GM19395 (cell line): Measurements from ENCODE around the gene PYCR2.

Source experiments
- ATAC-seq: cut with Tn5 transposase; IDR thresholded peaks from one replicate; pipeline ENCODE4 v1.9.1; 2021; ENCODE audit warnings: mild to moderate bottlenecking, moderate library complexity; ENCODE audit not compliant: unreplicated experiment

Gene PYCR2

DNA sequence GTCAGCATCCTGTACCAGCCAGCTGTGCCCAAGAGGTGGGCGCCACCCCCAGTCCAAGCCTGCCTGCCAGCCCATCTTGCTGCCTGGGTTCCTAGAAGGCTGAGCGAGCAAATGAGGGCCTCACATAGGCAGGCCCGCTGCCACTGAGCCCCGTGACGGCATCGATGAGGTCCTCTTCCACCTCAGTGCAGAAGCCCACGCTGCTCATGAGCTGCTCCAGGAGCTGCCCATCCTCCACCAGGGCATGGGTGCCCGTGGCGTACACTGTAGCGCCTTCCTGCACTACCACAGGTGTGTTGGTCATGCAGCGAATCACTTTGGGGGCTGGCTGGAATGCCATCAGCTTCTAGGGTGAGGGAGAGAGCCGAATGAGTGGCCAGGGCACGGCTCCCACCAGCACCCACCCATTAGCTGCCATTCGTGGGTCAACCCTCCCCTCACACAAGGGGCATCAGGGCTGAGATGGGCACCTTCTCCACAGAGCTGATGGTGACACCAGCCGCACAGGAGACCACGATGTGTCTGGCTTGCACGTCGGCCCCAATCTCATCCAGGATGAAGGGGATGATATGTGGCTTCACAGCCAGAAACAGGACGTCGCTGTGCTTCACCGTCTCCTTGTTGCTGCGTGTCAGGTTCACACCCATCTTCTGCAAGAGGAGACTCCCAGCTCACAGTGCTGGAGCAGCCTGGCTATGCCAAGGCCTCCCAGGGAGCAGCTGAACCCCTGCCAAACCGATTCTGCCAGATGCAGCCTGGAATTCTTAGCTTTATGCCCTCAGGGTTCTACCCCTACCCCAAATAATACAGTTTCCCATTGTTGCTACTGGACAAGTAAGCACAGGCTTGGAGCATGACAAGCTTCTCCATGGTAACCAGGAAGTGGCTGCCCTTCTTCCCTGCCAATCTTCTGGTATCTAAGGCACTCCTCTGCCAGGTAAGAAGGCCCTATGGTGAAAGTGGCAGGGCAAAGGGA, 2.0 kb downstream of the PYCR2 start:
- ATAC-seq: no peak

DNA sequence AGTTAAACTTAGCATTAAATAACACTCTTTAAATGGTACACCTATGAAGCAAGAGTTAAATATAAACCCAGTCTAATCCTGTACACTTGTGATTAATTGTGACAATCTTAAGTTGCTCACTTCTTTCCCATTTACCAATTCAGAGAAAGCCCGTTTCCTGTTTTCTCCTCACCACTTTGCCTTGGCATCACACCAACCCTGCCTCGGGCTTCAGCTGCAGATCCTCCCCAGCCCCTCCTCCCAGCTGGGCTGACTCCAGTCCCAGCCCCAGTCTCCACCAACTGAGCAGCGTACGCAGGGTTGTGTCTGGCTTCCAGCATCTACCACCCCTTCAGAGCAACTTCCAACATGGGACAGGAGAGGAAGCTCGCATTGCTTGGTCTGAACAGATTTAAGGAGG, 4.1 kb downstream of the PYCR2 start:
- ATAC-seq: no peak

DNA sequence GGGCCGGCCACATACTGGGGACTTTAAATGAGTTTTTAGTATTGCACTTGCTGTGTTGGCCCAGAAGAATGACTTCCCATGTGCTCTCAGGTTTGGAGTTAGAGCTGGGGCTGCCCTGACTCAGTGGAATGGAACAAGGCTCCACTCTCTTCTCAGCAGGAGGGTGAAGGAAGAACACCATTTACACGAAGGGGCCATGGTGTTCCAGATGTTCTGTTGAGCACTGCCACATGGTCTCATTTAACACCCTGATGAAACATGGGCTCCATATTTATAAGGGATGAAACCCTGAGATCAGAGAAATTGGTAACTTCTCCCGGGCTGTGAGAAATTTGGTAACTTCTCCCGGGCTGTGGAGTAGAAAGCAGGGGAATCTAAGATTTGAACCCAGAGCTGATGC, 5.8 kb downstream of the PYCR2 start:
- ATAC-seq: no peak

DNA sequence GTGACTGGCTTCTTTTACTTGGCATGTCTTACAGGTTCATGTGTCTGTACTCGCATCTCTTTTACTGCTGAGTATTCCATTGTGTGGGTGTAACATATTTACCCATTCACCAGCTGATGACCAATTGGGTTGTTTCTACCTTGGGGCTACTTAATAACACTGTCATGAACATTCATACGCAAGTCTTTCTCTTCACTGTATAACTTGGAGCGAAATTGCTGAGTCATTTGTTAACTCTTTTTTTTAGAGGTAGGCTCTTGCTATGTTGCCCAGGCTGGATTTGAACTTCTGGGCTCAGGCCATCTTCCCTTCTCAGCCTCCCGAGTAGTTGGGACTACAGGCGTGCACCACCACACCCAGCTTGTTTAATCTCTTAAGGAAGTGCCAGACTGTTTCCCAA, 6.5 kb downstream of the PYCR2 start:
- no peak for ATAC-seq

DNA sequence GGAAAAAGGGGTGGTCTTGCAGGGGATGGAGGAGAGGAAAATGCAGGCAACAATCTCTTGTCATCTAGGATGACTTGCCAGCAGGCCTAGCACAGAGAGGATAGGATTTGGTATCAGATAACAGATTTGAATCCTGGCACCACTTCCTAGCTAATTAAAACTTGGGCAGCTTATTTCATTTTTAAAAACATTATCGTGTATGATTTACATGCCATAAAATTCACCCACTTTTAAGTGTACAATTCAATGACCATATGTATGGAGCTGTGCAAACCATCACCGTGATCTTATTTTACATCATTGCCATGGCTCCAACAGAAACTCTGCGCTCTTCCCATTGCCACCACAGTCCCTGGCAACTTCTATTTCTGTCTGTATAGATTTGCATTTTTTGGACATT, 6.9 kb downstream of the PYCR2 start:
- no peak for ATAC-seq

DNA sequence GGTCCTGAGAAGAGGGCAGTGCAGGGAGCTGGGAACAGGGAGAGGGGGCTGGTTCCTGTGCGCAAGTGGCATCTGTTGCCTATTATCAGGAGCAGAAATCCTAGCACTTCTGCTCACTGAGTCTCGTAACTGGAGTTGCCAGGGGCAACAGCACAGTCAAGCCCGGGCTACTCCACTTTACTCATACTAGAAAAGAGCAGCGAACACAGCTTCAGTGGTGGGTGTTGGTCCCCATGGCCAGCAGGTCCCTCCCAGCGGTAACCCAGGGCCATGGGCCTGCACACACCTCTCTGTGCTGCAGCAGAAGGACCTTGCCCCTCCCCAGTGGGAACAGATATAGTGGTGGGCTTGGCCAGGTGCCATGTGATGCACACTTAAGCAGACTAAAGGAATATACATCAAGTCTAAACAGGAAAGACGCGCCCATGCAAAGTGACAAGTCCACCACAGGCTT, 8.5 kb downstream of the PYCR2 start:
- ATAC-seq: no peak

DNA sequence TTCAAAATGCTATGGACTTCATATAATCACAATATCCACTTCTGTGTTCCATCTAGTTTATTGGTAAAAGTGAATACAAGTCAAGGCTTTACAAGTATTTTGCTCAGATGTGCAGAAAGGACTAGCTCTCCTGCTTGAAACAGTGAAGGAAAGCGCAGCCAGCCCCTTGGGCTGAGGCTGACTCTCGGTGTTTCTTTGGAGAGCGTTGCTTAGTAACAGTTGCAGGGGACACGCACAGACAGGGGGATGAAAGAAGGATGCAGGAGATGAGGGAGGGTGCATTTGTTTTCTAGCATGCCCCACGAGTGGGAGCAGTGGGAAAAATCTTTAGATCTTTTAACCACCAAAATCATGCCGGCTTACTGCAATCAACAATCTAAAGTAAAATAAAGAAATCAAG, 9.1 kb downstream of the PYCR2 start:
- no peak for ATAC-seq

DNA sequence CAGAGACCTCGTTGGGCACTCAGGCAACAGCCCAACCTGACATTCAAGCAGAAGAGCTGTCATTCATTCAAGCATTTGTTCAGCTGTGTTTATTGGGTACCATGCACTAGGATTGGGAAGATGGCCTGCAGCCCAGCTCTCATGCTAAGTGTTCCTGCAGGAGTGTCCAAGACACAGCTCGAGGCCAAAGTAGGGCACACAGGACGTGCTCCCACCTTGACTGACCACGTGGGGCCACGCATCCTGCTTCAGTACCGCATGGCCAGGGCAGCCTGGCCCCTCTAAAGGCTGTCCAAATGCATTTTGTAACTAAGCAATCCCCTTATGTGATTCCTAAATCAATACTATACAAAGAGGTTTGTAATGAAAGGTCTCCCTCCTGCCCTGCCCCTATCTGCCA, 9.7 kb downstream of the PYCR2 start:
- no peak for ATAC-seq

DNA sequence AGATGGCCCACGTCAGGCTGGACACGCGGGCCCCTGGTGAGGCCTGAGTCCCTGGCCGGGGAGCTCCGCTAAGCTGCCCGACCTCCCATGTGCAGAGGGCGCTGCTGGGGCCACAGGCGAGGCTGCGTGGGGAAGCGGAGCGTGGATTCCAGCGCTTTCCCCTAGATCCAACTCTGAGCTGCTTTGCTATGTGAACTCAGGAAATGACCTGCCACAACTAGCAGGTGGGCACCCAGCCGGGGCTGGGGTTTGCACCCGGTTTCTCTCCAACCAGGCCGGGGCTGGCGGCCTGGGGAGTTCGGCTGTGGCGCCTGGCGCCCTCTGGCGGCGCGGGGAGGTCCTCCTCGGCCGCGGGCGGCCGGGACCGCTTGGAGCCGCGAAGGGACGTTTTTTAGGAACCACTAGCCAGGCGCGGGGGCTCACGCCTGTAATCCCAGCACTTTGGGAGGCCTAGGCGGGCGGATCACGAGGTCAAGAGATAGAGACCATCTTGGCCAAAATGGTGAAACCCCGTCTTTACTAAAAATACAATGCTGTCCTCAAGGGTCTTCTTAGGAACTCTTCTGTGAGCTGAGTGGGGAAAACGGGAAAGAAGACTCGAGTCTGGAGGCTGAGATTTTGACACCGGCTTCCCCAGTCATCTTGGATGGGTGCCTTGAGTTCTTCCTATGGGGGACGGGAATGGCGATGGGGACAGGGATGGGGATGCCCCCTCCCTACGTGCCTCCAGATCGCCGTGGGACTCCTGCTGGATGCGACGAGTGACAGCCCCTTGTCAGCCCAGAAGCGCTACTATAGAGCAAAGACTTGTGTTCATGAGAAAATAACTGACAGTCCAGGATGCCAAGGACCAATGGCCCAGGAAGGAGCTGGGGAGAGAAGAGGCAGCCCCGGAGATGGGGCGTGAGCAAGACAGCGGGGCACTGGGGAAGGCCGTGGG, 12.6 kb downstream of the PYCR2 start:
- ATAC-seq: peak; percentile 84

DNA sequence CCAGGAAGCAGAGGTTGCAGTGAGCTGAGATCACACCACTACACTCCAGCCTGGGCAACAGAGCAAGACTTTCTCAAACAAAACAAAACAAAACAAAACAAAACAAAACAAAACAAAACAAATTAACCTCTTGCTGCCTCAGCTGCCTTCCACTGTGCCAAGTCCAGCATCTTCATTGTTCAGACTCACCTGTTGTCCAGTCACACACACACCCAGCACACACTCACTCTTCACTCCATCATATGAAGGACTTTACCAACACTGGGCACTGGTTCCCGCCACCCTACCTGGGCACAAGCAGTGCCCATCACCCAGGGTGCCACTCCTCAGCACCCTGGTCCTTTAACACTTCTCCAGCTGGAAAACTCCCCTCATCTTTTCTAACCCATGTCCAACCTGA, 14.6 kb downstream of the PYCR2 start:
- ATAC-seq: no peak

DNA sequence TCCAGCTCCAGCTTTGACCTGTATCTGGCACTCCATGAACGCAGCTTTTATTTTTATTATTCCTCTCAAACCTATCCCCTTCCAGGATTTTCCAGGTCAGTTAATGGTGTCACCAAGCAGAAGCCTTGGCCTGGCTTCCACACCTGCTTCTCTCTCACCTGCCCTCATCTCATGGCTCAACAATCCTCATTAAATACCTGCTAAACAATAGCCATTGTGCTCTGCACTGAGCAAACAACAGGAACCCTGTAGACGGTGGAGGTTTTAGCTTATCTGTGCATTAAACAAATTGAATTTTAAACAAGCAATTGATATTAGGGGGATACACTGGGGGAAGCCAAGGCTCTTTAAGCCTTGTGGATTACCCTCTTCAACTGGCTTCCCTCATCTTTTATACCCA, 15.3 kb downstream of the PYCR2 start:
- no peak for ATAC-seq

DNA sequence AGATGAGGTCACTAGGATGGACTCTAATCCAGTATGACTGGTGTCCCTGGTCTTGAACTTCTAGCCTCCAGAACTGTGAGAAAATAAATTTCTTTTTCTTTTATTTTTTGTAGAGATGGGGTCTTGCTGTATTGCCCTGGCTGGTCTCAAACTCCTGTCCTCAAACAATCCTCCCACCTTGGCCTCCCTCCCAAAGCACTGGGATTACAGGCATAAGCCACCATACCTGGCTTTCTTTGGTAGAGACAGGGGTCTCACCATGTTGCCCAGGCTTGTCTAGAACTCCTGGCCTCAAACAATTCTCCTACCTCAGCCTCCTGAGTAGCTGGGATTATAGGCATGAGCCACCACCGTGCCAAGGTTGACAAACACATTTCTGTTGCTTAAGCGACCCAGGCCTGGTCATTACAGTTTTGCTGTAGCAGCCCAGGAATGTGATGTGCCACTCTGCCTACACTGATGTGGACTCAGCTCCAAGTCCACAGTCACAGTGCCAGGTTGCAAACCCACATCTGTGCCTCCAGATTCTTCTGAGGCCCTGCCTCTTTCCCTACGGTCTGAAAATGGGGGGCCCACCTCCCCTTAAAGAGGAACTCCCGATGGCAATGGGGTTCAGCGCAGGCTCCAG, 15.9 kb downstream of the PYCR2 start:
- ATAC-seq: no peak

DNA sequence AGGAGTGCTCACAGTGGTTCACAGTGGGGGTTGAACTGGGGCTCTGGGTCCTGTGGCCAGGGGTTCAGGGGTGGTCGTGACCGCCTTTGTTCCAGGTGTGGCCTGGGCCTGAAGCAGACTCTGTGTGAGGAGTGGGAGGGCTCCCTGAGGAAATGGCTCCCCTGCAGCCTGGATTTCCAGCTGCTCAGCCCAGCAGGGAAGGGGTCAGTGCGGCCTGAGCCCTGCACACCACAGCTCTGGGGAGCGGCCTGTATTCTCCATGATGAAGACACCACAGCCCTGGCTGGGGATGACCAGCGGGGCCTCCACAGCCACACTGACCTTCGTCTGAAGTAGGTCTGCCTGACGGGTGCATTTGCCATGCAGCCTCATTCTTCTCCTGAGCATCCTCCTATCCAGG, 16.7 kb downstream of the PYCR2 start:
- no peak for ATAC-seq

DNA sequence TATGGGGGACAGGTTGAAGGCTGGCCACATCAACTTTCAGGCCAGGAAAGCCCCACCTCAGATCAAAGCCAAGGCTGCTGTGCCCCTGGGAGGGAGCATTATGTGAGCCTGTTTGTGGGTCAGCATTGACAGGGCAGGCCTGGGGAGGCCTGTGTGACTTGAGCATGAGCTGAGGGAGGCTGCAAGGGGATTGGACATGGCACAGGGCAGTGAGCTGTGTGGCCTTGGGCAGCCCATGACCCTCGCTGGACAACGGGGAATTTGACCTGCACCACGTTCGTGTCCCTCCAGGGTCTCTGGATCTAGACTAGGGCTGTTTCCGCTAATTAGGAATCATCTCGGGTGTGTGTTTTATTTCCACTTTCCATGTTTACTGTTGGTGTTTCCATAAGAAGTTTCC, 17.6 kb downstream of the PYCR2 start:
- ATAC-seq: no peak

DNA sequence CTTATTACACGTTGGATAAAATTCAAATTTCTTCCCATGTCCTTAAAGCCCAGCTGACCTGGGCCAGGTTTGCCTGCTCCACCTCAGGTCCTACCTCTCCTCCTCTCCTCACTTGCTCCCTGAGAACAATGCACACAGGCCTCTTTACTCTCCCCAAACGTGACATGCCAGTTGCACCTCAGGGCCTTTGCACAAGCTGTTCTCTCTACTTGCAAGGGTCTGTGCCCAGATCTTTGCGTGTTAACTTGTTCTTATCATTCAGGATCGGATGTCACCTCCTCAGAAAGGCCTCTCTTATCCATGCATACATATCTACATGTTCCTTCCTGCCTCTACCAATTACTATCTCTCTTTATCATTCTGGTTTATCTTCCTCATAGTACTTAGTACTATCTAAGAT, 20.4 kb downstream of the PYCR2 start:
- ATAC-seq: no peak

DNA sequence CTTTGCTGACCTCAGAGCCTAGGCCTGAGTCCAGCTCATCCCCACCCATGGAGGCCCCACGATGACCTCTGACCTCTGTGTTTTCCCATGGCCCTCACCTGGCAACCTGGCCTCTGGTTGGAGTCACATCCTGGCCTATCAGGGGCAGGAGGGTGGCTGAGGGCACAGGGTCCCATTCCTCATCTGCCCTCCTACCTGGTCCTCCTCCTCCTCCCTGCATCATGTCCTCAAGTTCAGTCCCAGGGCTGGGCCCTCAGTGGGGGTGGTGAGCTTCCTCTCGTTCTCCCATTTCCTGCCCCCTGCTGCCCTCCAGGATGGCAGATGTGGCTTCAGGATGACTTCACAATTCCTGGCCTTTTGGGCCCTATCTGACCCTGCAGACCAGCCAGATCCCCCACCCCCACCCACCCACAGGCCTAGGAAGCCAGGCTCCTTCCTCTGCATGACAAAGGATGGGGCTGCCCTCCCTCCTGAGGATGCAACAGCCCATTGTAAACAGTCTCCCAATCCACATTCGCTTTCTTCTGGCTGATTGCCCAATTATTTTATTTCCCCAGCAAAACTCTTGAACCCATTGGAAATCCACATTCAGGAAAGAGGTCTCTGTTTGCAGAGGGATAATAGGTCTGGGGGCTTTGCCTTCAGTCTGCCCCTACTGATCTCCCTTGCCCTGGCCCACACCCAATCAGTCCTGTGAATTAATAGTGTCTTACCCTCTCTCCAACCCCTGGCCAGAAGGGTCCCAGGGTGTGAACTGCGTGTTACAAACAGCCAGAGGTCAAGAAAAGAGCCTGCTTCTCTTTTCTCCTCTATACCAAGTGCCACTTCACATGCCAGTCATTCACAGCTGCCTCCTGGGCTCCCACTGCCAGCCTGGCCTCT, 24.8 kb downstream of the PYCR2 start:
- no peak for ATAC-seq

DNA sequence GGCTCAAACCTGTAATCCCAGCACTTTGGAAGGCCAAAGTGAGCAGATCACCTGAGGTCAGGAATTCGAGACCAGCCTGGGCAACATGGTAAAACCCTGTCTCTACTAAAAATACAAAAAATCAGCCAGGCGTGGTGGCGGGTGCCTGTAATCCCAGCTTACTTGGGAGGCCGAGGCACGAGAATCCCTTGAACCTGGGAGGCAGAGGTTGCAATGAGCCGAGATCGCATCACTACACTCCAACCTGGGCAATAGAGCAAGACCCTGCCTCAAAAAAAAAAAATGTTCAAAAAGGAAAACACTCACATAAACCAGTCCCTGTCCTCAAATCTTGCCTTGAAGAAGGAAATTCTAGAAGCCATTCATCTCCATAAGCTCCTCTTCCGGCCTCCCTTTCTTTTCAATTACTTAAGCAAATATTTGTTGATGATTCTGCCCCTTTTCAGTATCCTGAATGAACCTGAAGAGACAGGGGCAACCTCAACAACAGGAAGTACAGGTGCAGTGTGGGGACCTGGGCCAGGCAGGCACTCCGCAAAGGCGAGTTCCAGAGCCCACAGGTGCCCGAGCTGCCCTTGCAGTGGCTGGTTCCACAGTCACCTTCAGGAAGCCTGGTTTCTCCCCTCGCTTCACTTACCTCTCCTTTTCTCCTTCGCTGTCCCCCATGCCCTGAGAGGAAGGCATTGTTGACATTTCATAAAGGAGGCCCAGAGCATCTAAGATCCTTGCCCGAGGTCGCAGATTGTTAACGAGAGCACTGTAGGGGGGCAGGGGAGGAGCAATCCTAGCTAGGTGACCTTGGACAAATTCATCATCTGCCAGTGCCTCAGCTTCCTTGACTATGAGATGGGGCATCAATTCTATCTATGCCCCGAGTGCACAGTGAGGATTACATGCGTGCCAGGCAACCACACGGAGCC, 26.2 kb downstream of the PYCR2 start:
- ATAC-seq: no peak

DNA sequence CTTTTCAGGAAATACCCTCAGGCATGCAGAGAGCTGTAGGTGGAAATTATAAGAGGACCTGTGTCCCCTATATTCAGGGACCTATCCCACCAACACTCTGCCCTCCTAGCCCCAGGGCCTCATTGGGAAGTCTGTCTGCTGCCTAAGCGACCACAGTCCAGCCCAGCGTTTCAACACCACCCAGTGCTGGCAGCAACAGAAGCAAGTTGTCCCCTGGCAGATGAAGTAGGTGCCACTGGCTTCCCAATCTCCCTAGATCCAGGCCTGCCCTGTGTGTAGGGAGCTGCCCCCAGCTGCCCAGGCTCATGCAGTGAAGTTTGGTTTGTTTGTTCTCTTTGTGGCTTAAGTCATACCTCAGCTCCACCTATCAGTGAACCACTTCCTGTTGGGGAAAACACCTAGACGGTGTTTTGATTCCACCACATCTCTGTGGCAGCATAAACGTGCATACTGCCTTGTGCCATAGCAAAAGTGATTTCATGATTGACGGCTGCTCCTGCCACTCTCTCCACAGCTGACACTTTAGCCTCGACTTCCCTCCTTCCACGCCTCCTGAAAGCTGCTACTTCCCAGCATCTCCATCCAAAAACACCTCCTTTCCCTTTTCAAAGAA, 27.0 kb downstream of the PYCR2 start:
- ATAC-seq: peak; percentile 100

DNA sequence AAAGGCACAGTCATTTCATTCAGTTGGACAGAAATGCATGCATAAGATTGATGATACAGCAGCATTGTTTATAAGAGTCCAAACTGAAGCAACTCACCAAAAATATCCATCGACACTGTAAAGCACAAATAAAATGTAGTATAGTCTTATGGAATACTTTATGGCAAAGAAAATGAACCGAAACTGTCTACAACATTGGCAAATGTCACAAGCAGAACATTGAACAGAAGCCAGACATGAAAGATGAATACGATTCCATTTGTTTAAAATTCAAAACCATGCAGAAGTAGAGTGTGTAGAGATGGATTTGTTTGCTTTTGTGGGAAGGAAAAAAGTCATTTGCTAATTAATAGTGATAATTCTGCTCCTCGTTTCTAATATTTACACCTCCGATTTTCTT, 27.6 kb downstream of the PYCR2 start:
- ATAC-seq: no peak
